HG02870 (cell line): ENCODE results near the gene LSM2.
"Not testable (repeated sequence)": the region's sequence is repeated elsewhere in the genome, so short reads cannot be mapped to it uniquely, and the experiment has no call there.

Source experiments
- ATAC-seq: cut with Tn5 transposase; IDR thresholded peaks from one replicate; pipeline ENCODE4 v1.9.1; 2021; ENCODE audit warnings: mild to moderate bottlenecking, moderate library complexity; ENCODE audit not compliant: unreplicated experiment

The LSM2 gene

GRCh38 chr6:31827286-31828079, 20.7 kb upstream of the LSM2 start, which contains the start of gene HSPA1B:
Gene HSPA1B (plus strand): TSS chr6:31827738. CDS start chr6:31827951, 213 bp downstream.
- ATAC-seq = peak; percentile 57

- no peak for ATAC-seq
Measured at GRCh38 chr6:31826793-31827285, 20.1 kb upstream of the LSM2 start.

- ATAC-seq = no peak
Measured at GRCh38 chr6:31825553-31825952, 18.8 kb upstream of the LSM2 start.

GRCh38 chr6:31823592-31824196, 16.9 kb upstream of the LSM2 start:
- ATAC-seq = not testable (repeated sequence)

- no peak for ATAC-seq
Measured at GRCh38 chr6:31822036-31822821, 15.5 kb upstream of the LSM2 start.

- no peak for ATAC-seq
Measured at GRCh38 chr6:31821301-31822035, 14.7 kb upstream of the LSM2 start.

GRCh38 chr6:31820399-31820798, 13.6 kb upstream of the LSM2 start:
- ATAC-seq = not testable (repeated sequence)

GRCh38 chr6:31819871-31820299, 13.1 kb upstream of the LSM2 start:
- ATAC-seq = no peak

GRCh38 chr6:31817929-31818511, 11.3 kb upstream of the LSM2 start:
- not testable (repeated sequence) for ATAC-seq

- ATAC-seq = not testable (repeated sequence)
Measured at GRCh38 chr6:31817133-31817928, 10.6 kb upstream of the LSM2 start.

GRCh38 chr6:31815025-31815838, 8.5 kb upstream of the LSM2 start, which contains the start of the genes HSPA1A and HSPA1L:
Gene HSPA1A (plus strand): TSS chr6:31815543. CDS start chr6:31815757, 214 bp downstream.
Gene HSPA1L (minus strand): TSS chr6:31815283. CDS start chr6:31811972, 3,311 bp downstream.
- peak; percentile 29 for ATAC-seq

GRCh38 chr6:31814677-31815024, 7.9 kb upstream of the LSM2 start:
- ATAC-seq = no peak

GRCh38 chr6:31813465-31813849, 6.7 kb upstream of the LSM2 start:
- ATAC-seq = no peak

GRCh38 chr6:31811645-31812044, 4.9 kb upstream of the LSM2 start:
- ATAC-seq = no peak

- not testable (repeated sequence) for ATAC-seq
Measured at GRCh38 chr6:31808599-31808998, 1.8 kb upstream of the LSM2 start.

GRCh38 chr6:31805939-31806469, 762 bp downstream of the LSM2 start:
- peak; percentile 4 for ATAC-seq

- ATAC-seq = not testable (repeated sequence)
Measured at GRCh38 chr6:31801031-31801927, 5.5 kb downstream of the LSM2 start.
